ENCODE data around the gene GRIN2B. TPM values are rescaled to one million over a fixed set of nuclear protein-coding genes. Genes with fewer than 3 reads are reported as not detected.

The GRIN2B gene
- total RNA-seq, 1 donor from 2014 or later: 0.50 TPM

- intact Hi-C loops (cut with DNase I): no loop called here
- H3K36me3 ChIP-seq: no peaks in the 10 kb centered on the region
- no peak for DNase-seq
- no peaks in the 10 kb centered on the region for H3K9me3 ChIP-seq
- no peak overlapping the region for H3K27ac ChIP-seq
- no peak for ATAC-seq
- no peaks in the 10 kb centered on the region for H3K4me1 ChIP-seq
- H3K4me3 ChIP-seq: no peak overlapping the region
- H3K27me3 ChIP-seq (ENCODE audit: low read depth): peaks cover 2% of the 10 kb centered on the region
- no peak for TF ChIP-seq CTCF (IDR thresholded peaks at IDR 0.05)
Measured at GRCh38 chr12:13973996-13974395, 7.4 kb downstream of the GRIN2B start.

GRCh38 chr12:13970803-13971202 lies 10.6 kb downstream of the GRIN2B start:
- TF ChIP-seq CTCF (IDR thresholded peaks at IDR 0.05): no peak
- Histone ChIP-seq H3K27ac (no peak overlapping the region), H3K27me3 (ENCODE audit: low read depth) (no peaks in the 10 kb centered on the region), H3K4me3 (no peak overlapping the region), H3K9me3 (no peaks in the 10 kb centered on the region), H3K4me1 (no peaks in the 10 kb centered on the region), H3K36me3 (no peaks in the 10 kb centered on the region)
- intact Hi-C loops (cut with DNase I): no loop called here
- no peak for ATAC-seq
- DNase-seq: no peak

GRCh38 chr12:13968281-13968680 lies 13.1 kb downstream of the GRIN2B start:
- ATAC-seq (no peak), DNase-seq (no peak)
- Histone ChIP-seq H3K36me3 (no peaks in the 10 kb centered on the region), H3K4me1 (no peaks in the 10 kb centered on the region), H3K27me3 (ENCODE audit: low read depth) (no peaks in the 10 kb centered on the region), H3K4me3 (no peak overlapping the region), H3K9me3 (no peaks in the 10 kb centered on the region), H3K27ac (no peak overlapping the region)
- intact Hi-C loops (cut with DNase I): no loop called here
- TF ChIP-seq CTCF (IDR thresholded peaks at IDR 0.05): no peak

GRCh38 chr12:13964666-13965065 lies 16.7 kb downstream of the GRIN2B start:
- Histone ChIP-seq H3K4me3 (no peak overlapping the region), H3K9me3 (no peaks in the 10 kb centered on the region), H3K27ac (no peak overlapping the region), H3K4me1 (no peaks in the 10 kb centered on the region), H3K36me3 (no peaks in the 10 kb centered on the region), H3K27me3 (ENCODE audit: low read depth) (no peaks in the 10 kb centered on the region)
- ATAC-seq (no peak), DNase-seq (no peak)
- intact Hi-C loops (cut with DNase I): no loop called here
- no peak for TF ChIP-seq CTCF (IDR thresholded peaks at IDR 0.05)

GRCh38 chr12:13962699-13963098 lies 18.7 kb downstream of the GRIN2B start:
- H3K36me3 ChIP-seq: no peaks in the 10 kb centered on the region
- DNase-seq (no peak), ATAC-seq (no peak)
- H3K4me1 ChIP-seq: no peaks in the 10 kb centered on the region
- no peak overlapping the region for H3K27ac ChIP-seq
- H3K27me3 ChIP-seq (ENCODE audit: low read depth): no peaks in the 10 kb centered on the region
- intact Hi-C loops (cut with DNase I): no loop called here
- H3K4me3 ChIP-seq: no peak overlapping the region
- H3K9me3 ChIP-seq: no peaks in the 10 kb centered on the region
- TF ChIP-seq CTCF (IDR thresholded peaks at IDR 0.05): no peak

- DNase-seq (no peak), ATAC-seq (no peak)
- intact Hi-C loops (cut with DNase I): no loop called here
- Histone ChIP-seq H3K9me3 (no peaks in the 10 kb centered on the region), H3K27me3 (ENCODE audit: low read depth) (no peaks in the 10 kb centered on the region), H3K4me1 (no peaks in the 10 kb centered on the region), H3K36me3 (no peaks in the 10 kb centered on the region), H3K27ac (no peak overlapping the region), H3K4me3 (no peak overlapping the region)
- no peak for TF ChIP-seq CTCF (IDR thresholded peaks at IDR 0.05)
Measured at GRCh38 chr12:13961971-13962370, 19.4 kb downstream of the GRIN2B start.
